ENCODE results near the gene CYP1A2. TPM values are rescaled to one million over a fixed set of nuclear protein-coding genes. Genes with fewer than 3 reads are reported as not detected.
"Not testable (repeated sequence)": the region's sequence is repeated elsewhere in the genome, so short reads cannot be mapped to it uniquely, and the experiment has no call there.

CYP1A2 gene, protein sequence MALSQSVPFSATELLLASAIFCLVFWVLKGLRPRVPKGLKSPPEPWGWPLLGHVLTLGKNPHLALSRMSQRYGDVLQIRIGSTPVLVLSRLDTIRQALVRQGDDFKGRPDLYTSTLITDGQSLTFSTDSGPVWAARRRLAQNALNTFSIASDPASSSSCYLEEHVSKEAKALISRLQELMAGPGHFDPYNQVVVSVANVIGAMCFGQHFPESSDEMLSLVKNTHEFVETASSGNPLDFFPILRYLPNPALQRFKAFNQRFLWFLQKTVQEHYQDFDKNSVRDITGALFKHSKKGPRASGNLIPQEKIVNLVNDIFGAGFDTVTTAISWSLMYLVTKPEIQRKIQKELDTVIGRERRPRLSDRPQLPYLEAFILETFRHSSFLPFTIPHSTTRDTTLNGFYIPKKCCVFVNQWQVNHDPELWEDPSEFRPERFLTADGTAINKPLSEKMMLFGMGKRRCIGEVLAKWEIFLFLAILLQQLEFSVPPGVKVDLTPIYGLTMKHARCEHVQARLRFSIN
- not detected for total RNA-seq

DNA sequence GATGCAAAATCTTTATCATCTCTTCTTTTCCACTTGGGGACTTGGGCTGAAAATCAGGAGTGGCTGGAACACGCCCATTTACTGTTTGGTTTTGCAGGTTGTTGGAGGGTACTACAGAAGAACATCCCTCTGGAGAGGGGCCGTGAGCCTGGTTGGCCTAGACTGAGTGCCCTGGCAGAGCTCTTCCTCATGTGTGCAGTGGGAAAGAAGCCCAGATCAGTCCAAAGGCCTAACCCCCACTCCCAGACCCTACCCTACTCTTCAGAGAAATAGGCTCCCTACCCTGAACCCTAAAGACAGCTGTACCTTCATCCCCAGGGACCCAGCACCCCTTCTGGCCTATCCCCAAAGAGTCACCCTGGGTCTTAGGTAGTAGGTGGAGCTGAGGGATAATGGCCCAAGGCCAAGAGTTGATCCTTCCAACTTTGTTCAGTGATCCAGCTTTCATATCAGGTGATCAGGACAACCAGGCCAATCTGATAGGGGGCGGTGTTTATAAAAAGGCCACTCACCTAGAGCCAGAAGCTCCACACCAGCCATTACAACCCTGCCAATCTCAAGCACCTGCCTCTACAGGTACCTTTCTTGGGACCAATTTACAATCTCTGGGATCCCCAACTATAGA lies at the start of gene CYP1A2:
TSS of gene CYP1A2 (plus strand) at position 524 of the 625 bp plus-strand sequence. CDS start 894 bp downstream, outside the sequence.
- CTCF ChIA-PET = interaction anchor here (0.9 to 1.6 kb wide), 2 partner anchors 22 to 114 kb away, joined by 3 to 5 read pairs; no protein-coding TSS in a partner anchor
- POLR2A ChIA-PET = no interaction called here

DNA sequence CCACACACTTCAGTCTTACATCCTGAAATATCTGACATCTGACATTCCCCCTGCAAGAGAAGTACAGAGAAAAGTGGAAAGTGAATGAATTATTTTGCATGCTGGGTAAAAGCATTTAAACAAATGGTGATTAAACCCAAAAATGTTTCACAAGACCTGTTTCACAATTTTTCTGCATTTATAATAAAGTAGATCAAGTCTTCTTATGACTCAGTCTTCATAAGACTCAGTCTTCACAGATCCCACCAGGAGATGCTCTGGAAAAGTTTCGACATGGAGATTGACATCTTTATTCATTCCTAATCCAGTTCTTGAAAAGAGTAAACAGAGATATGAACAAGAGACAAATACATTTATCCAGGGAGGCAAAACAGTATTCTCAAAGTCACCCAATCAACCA lies 39.6 kb upstream of the CYP1A2 start:
- CTCF ChIA-PET = no interaction called here
- POLR2A ChIA-PET = no interaction called here

DNA sequence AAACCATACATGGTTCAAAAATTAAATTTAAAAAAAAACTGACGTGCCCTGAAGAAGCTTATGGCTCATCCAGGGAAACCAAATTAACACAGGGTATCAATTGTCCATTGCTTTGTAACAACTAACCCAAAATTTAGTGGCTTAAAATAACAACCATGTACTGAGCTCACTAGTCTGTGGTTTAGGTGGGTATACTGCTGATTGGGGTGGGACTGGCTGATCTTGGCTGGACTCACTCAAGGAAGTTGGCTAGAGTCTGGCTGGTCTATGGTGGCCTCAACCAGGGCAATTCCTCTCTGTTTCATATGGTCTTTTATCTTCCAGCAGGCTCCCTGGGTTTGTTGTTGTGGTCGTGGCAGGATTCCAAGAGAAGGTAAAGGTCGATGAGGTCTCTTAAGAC lies 38.8 kb upstream of the CYP1A2 start:
- ChIA-PET CTCF (no interaction called here), POLR2A (no interaction called here)

DNA sequence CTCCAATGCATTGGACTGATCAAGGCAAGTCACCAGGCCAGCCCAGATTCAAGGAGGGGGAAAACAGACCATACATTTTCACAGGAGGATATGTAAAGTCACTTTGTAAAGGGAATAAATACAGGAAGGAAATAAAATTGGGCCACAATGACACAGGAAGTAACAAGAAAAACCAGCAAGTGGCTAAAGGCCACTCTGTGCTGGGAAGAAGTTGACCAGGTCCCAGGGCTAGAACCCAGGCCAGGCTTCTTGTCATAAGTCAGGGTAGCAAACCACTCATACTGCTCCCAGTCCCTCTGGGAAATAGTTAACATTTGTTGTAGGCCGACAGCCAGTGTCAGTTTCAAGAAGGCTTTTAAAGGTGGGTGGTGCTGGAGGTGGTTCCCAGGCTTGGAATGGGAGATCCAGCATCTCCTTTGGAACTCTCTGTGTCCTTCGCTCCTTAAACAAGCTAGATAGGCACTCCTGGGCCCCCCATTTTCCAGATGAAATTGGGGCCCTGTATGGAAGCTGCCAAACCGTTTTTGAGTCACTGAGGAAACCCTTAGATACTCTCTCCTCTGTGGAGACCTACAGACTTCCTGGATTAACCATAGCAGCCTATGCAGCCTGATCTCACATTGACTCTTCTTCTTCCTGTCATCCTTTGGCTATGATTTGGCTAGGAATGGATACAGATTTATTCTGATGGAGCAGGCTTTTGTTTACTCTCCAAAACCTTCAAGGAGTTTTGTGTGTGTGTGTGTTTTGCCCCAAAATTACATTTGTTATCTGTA lies 38.1 kb upstream of the CYP1A2 start:
- ChIA-PET POLR2A (no interaction called here), CTCF (no interaction called here)

DNA sequence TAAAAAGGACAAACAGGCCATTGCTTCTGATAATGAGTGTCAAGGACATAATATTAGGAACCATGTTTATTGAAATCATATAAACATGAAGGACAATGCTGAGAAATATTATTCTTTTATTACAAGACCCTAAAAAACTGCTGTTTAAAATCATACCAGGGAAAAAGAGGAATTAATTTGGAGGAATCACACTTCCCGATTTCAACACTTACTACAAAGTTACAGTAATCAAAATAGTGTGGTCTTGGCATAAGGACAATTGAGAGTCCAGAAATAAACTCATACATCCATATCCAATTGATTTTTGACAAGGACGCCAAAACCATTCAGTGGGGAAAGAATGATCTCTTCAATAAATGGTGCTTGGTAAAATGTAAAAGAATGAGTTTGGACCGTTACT lies 36.3 kb upstream of the CYP1A2 start:
- CTCF ChIA-PET = interaction anchor here (0.8 kb wide), 1 partner anchor 56 kb away, joined by 4 read pairs; no protein-coding TSS in a partner anchor
- POLR2A ChIA-PET = no interaction called here

DNA sequence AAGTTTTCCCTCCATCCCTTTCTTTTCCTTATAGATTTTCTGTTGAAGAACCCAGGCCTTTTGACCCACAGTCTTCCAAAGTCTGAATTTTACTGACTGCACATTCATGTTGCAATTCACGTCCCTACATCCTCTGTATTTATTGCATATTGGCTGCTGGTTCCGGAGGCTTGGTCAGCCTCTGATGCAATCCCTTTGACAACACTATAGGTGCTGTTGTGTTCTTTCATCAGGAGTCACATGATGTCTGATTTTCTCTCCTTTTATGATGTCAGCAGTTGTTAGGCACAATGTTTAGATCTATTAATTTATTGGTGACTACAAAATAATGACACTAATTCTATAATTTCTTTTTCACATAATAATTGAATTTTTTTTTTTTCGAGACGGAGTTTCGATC lies 32.0 kb upstream of the CYP1A2 start:
- POLR2A ChIA-PET = interaction anchor here (0.6 kb wide), 1 partner anchor 476 kb away, joined by 3 read pairs; no protein-coding TSS in a partner anchor
- CTCF ChIA-PET = no interaction called here

DNA sequence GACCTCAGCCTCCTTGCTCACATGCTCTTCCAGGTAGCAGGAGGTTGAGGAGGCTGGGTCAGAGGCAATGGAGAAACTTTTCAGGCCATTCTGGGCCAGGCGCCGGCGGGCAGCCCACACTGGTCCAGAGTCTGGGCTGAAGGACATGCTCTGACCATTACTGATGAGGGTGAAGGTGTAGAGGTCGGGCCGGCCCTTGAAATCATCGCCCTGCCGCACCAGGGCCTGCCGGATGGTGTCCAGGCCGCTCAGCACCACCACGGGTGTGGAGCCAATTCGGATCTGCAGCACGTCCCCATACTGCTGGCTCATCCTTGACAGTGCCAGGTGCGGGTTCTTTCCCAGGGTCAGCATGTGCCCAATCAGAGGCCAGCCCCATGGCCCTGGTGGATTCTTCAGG lies 26.1 kb upstream of the CYP1A2 start:
- CTCF ChIA-PET = interaction anchor here (0.6 kb wide), 1 partner anchor 15 kb away, joined by 3 read pairs; no protein-coding TSS in a partner anchor
- POLR2A ChIA-PET = no interaction called here

DNA sequence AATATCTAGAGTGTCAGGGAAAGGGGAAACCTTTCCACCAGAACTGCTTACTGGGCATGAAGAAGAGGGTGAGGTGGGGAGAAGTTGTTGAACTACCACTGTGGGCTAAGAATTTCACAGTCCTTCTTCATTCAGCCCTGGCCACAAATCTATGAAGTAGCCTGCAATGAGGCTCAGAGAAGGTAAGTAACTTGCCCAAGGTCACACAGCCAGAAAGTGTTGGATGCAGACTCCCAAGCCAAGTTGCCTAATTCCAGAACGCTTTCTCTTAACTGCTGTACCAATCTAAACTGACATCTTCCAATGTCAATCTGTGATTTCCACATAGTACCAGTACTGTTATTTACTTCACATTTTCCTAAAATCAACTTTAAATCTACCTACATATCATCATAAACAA lies 25.5 kb upstream of the CYP1A2 start:
- ChIA-PET POLR2A (interaction anchor here (0.6 kb wide), 1 partner anchor 146 kb away, joined by 7 read pairs; no protein-coding TSS in a partner anchor), CTCF (no interaction called here)

DNA sequence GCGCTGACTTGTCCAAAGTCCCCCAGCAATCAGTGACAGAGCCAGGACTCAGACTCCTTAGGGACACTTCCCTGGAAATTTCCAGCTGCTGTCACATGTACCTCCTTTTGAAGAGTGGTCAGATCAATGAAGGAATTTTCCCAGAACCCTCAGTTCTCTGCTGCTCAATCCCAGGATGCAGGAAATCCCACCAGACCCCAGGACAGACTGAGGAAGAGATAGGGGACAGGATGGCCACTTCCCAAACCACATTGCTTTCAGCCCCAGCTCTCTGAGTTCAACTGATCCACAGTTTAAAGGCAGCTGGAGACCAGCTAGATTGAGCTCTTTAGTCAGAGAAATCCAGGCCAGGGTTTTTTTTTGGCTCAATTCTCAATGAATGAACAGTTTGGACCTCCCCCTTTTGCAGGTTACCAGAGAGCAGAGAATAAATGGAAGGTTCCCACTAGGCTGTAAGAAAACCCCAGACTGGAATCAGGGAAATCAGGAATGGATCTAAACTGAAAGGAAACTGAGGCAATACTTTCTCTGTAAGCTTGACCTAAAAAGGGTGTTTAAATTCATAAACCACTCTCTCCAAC lies 24.8 kb upstream of the CYP1A2 start:
- POLR2A ChIA-PET = interaction anchor here (0.6 kb wide), 1 partner anchor 145 kb away, joined by 7 read pairs; no protein-coding TSS in a partner anchor

DNA sequence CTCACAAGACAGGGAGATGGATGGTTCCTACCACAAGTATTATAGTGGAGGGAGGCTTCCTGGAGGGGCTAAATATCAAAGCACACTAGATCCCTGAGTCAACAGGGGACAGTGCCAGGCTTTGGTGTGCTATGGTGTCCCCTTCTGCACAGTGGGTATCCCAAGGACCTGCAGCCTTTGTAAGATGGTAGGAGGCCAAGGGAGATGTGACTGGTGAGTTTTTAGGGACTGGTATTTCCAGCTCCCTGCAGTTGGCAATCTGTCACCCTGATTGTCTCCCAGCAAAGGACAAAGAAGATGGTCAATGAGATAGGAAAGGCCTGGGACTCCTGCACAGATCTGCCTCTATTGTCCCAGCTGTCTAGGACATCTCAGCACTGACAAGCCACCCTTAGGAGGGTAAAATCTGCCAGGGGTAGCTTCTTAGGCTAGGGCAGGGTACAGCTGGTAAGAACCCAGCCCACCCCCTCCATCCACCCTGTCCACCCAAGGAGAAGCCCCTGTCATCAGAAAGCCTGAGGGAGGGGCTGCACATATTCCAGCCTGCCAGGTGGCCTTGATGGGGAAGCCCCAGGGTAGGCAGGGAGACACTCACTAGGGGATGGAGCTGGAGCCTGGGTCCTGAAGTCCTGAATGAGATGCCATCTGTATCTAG lies 23.9 kb upstream of the CYP1A2 start:
- CTCF ChIA-PET = interaction anchor here (1.0 to 2.1 kb wide), 4 partner anchors 44 to 90 kb away, joined by 3 to 7 read pairs (median 4); no protein-coding TSS in a partner anchor
- POLR2A ChIA-PET = no interaction called here

More for the DNA sequence above, 24.8 kb upstream of the CYP1A2 start:
- CTCF ChIA-PET = interaction anchor here (1.2 kb wide), 1 partner anchor 70 kb away, joined by 3 read pairs; no protein-coding TSS in a partner anchor

DNA sequence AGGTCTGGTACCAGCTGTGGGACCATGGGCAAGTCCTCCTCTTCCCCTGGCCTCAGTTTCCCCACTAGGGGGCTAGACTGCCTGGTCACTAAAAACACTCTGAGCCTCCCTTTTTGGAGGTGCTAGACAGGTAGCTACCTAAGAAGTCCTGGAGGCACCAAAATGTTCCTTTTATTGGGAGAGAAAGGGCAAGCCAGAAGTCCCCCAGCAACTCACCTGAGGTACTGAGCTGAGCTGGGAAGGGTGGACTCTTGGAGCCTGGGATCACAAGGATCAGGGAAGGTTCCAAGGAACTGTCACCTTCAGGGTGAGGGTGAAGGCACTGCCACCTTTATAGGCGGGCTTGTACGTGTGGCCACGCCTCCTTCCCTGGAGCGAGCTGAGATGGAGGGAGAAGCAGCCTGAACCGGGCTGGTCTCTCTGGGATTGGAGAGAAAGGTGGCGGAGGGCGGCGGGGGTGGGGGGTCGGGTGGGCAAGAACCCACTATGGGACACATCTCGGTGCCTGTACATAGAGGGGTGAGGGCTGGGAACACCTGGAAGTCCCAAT lies 23.3 kb upstream of the CYP1A2 start, which contains the start of gene CYP1A1:
TSS of gene CYP1A1 (minus strand) at position 304 of the 550 bp plus-strand sequence. CDS start 2,431 bp downstream, outside the sequence.
- ChIA-PET CTCF (interaction anchor here (0.5 to 2.1 kb wide), 7 partner anchors 29 to 152 kb away, joined by 3 to 7 read pairs (median 3); no protein-coding TSS in a partner anchor), POLR2A (no interaction called here)

DNA sequence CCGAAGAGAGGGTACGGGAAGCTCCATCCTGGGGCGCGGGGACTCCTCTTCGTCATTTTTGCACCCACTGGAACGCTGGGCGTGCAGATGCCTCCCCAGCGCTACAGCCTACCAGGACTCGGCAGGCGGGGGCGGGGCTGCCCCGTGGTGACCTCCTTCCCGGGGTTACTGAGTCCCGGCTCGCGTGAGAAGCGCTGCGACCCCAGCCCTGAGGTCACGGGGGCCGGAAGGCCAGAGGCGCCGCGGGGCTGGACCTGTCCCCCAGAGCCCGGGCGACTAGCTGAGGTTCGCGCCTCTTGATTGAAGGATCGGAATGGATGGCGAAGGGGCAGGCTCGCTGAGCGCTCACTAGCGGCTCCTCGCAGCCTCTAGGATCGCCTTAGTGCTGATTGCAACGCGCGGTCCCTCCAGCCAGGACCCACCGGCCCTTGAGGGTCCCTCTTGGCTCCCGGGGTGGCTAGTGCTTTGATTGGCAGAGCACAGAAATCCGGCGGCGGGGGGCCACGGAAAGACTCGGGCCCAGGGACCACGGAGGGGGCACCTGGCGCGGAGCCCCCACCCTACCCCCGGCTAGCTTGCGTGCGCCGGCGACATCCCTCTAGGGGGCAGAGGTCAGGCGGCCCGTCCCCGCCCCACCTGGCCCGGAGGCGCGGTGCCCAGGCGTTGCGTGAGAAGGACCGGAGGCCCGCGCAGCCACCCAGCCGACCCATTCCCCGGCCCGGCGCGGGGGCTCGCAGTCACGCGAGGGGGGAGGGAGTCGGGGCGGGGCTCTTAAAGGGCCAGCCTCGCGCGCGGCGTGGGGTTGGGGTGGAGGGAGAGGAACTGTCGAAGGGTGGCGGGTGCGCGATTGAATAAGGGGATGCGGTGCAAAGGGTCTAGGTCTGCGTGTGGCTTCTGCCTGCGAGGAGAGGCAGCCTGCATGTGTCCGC lies 22.5 kb upstream of the CYP1A2 start:
- CTCF ChIA-PET = interaction anchor here (0.5 to 2.1 kb wide), 8 partner anchors 30 to 152 kb away, joined by 3 to 7 read pairs (median 3); no protein-coding TSS in a partner anchor
- POLR2A ChIA-PET = no interaction called here

DNA sequence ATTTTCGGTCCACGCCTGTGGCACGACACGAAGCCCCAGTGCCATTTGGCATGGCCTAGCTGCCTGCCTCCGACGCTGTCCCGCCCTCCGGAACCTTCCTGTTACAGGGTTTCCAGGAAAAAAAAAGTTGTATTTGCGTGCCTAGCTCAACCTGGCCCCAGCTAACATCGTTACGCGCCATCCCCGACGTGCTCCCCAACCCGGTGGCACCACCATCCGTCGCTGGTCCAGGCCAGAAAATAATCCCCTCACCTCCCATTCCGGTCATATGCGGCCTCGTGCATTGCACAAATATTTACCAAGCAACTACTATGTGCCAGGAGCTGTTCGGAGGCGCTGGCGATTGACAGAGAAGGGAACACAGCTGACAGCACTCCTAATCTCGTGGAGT lies 21.9 kb upstream of the CYP1A2 start:
- CTCF ChIA-PET = interaction anchor here (1.2 to 2.1 kb wide), 3 partner anchors 30 to 88 kb away, joined by 3 to 7 read pairs (median 5); no protein-coding TSS in a partner anchor
- POLR2A ChIA-PET = no interaction called here

DNA sequence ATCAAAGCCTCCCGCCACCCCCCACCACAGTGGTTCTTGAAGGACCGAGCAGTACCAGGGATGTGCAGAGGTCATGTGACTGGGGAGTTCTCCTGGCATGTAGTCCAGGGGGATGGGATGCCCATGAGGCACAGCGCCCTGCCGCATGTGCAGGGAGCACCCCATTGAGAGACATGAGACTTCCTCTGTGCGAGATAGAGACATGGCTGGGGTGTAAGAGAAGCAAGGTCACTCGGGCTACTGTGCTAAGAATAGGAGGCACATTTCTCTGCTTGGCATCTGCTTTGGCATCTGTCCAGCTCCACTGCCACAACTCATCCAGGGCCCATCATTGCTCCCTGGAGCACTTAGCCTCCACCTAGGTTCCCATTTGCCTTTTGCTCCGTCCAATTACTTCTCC lies 20.9 kb upstream of the CYP1A2 start:
- ChIA-PET CTCF (no interaction called here), POLR2A (no interaction called here)

DNA sequence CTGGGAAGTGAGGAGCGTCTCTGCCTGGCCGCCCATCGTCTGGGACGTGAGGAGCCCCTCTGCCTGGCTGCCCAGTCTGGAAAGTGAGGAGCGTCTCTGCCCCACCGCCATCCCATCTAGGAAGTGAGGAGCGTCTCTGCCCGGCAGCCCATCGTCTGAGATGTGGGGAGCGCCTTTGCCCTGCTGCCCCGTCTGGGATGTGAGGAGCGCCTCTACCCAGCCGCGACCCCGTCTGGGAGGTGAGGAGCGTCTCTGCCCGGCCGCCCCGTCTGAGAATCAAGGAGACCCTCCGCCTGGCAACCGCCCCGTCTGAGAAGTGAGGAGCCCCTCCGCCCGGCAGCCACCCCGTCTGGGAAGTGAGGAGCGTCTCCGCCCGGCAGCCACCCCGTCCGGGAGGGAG lies 19.9 kb upstream of the CYP1A2 start:
- CTCF ChIA-PET, POLR2A ChIA-PET: not testable (repeated sequence)

DNA sequence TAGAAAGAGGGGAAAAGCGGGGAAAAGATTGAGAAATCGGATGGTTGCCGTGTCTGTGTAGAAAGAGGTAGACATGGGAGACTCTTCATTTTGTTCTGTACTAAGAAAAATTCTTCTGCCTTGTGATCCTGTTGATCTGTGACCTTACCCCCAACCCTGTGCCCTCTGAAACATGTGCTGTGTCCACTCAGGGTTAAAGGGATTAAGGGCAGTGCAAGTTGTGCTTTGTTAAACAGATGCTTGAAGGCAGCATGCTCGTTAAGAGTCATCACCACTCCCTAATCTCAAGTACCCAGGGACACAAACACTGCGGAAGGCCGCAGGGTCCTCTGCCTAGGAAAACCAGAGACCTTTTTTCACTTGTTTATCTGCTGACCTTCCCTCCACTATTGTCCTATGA lies 19.3 kb upstream of the CYP1A2 start:
- POLR2A ChIA-PET = not testable (repeated sequence)

DNA sequence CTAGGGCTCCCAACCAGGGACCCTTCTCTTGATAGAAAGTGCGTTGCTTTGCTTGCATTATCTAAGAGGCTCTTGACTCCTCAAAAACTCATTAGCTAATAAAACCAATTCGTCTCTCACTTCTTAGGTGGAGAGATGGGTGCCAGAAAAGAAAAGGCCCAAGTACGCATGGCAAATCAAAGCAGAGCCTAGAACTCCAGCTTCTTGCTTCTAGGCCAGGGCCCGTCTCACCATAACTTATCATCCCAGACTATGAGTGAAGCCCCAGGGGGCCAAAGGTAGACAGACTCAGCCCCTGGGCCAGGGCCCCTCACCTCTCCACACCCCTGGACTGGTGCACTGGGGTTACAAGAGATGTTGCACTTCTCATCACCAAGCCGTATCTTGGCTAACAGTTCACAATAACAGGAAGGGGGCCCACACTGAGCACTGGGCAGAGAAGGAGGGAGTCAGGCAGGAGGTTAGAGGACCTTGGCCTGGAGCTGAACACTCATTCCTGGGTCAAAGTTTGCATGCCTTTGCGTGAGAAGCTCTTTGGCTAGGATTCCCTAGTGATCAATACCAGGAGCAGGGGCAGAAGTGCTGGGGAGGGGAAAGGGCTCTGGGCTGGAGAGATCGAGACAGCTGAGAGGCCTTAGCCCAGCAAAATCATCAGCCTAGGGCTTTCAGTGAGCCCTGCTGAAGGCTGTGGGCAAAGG lies 17.9 kb upstream of the CYP1A2 start:
- ChIA-PET CTCF (interaction anchor here (1.1 kb wide), 1 partner anchor 96 kb away, joined by 5 read pairs; no protein-coding TSS in a partner anchor), POLR2A (no interaction called here)

More for the DNA sequence above, 19.3 kb upstream of the CYP1A2 start:
- CTCF ChIA-PET = not testable (repeated sequence)

Measured in activated CD8-positive, alpha-beta memory T cell treated with anti-CD3 and anti-CD28 coated beads for 36 hours (primary cell).